HepG2 (cell line): ENCODE measurements around the gene ENTREP3. TPM values are rescaled to one million over a fixed set of nuclear protein-coding genes. Genes with fewer than 3 reads are reported as not detected.
"Not testable (repeated sequence)": the region's sequence is repeated elsewhere in the genome, so short reads cannot be mapped to it uniquely, and the experiment has no call there.

Source experiments
- ATAC-seq: fragments of 200-7000 bp; cut with Tn5 transposase; 3 replicates; pipeline ENCODE4 v1.9.1; 2020; ENCODE audit warnings: mild to moderate bottlenecking, moderate library complexity
- BruUV-seq: library from RNA; stranded (reverse); fragments of 400-500 nt; replicated peaks from 2 replicates; lab custom pipeline; 2021; lab: Mats Ljungman, UMichigan
- CTCF ChIA-PET: fragments of 300-600 bp; formaldehyde crosslinking; extraction: SDS; loops from one replicate; lab custom pipeline; 2021; ENCODE audit warnings: low total read pairs, inconsistent platforms, low intra/inter-chr PET ratio; lab: Yijun Ruan, JAX
- POLR2A ChIA-PET: fragments of 350-600 bp; sonication (Branson Sonifier 250); formaldehyde crosslinking; loops from one replicate; lab custom pipeline; 2020; ENCODE audit warnings: antibody characterized with exemption, inconsistent platforms; lab: Yijun Ruan, JAX
- DNase-seq: peaks from one replicate; pipeline ENCODE4 v3.0.0-alpha.2; 2015; ENCODE audit warnings: low spot score
- FAIRE-seq: peaks from 3 replicates; lab custom pipeline; 2011; peaks lifted over from hg19 to GRCh38; lab: Jason Lieb, UNC
- H2AFZ ChIP-seq: one replicate; pipeline ENCODE4 v1.6.1; 2011; ENCODE audit warnings: low read length, inconsistent platforms
- H3K27ac ChIP-seq: fragments of 300-600 bp; 3 replicates; pipeline ENCODE4 v1.8.0; 2011; ENCODE audit warnings: mixed run types, mild to moderate bottlenecking, mixed read lengths, low read length, inconsistent platforms; ENCODE audit not compliant: insufficient read depth; ENCODE audit errors: extremely low read length
- H3K27me3 ChIP-seq, 2 experiments: fragments of 200-600 bp in 1 of 2; 2 replicates in 1 of 2; 3 replicates in 1 of 2; pipeline versions ENCODE4 v1.6.0 to v1.8.0; 2011; ENCODE audit warnings: low read length in 2 of 2, mild to moderate bottlenecking in 2 of 2, moderate library complexity in 2 of 2, inconsistent platforms in 1 of 2; ENCODE audit not compliant: insufficient read depth in 2 of 2, control insufficient read depth in 1 of 2
- H3K36me3 ChIP-seq, 2 experiments: fragments of 200-600 bp in 1 of 2; replicated peaks in 1 of 2; 2 replicates in 1 of 2; 3 replicates in 1 of 2; pipeline versions ENCODE4 v1.5.1 to v1.8.0; 2011; ENCODE audit warnings: low read length in 2 of 2, inconsistent platforms in 1 of 2; ENCODE audit not compliant: insufficient read depth in 2 of 2, control insufficient read depth in 1 of 2
- H3K4me1 ChIP-seq: 2 replicates; pipeline ENCODE4 v1.5.1; 2012; ENCODE audit warnings: low read length, inconsistent platforms; ENCODE audit not compliant: insufficient read depth
- H3K4me2 ChIP-seq: 2 replicates; pipeline ENCODE4 v1.6.0; 2011; ENCODE audit warnings: low read depth, low read length, inconsistent platforms
- H3K4me3 ChIP-seq, 3 experiments: fragments of 200-600 bp in 1 of 3; sonication (generic), shearing (Covaris generic) in 1 of 3; replicated peaks in 1 of 3; 2 replicates each; pipeline ENCODE4 v1.5.1; 2011 to 2016; ENCODE audit warnings: low read length in 3 of 3, inconsistent platforms in 2 of 3, low read depth in 2 of 3, mild to moderate bottlenecking in 2 of 3, control low read depth in 1 of 3, mixed read lengths in 1 of 3; ENCODE audit not compliant: insufficient read depth in 1 of 3
- H3K79me2 ChIP-seq: one replicate; pipeline ENCODE4 v1.6.1; 2011; ENCODE audit warnings: low read length, inconsistent platforms; ENCODE audit not compliant: insufficient read depth
- H3K9ac ChIP-seq: 2 replicates; pipeline ENCODE4 v1.6.0; 2011; ENCODE audit warnings: mild to moderate bottlenecking, low read depth, low read length, inconsistent platforms; ENCODE audit not compliant: insufficient read depth
- H3K9me3 ChIP-seq: 2 replicates; pipeline ENCODE4 v1.5.1; 2012; ENCODE audit warnings: mild to moderate bottlenecking, low read length
- H4K20me1 ChIP-seq: 2 replicates; pipeline ENCODE4 v1.6.0; 2011; ENCODE audit warnings: inconsistent platforms, mild to moderate bottlenecking, low read length, moderate library complexity; ENCODE audit not compliant: insufficient read depth
- FOXK1 ChIP-seq: sonication (generic); formaldehyde crosslinking; IDR thresholded peaks from 2 replicates; pipeline ENCODE4 v1.4.0; 2020; ENCODE audit warnings: low read depth, missing genetic modification reagents, borderline replicate concordance
- GPBP1L1 ChIP-seq: sonication (generic); formaldehyde crosslinking; IDR thresholded peaks from 2 replicates; pipeline ENCODE4 v1.5.0; 2020; ENCODE audit warnings: mild to moderate bottlenecking, missing genetic modification reagents
- ZNF382 ChIP-seq: sonication (generic); formaldehyde crosslinking; IDR thresholded peaks from 2 replicates; pipeline ENCODE4 v1.5.0; 2020; ENCODE audit warnings: missing genetic modification reagents, mild to moderate bottlenecking, borderline replicate concordance
- ZNF451 ChIP-seq: sonication (generic); formaldehyde crosslinking; IDR thresholded peaks from 2 replicates; pipeline ENCODE4 v1.5.0; 2020; ENCODE audit warnings: mild to moderate bottlenecking, missing genetic modification reagents
- WGBS: methylation state at CpG from one replicate; pipeline ENCODE4 v1.1.6; 2017; ENCODE audit warnings: low lambda C conversion rate; 5-methylcytosine and 5-hydroxymethylcytosine counted together
- in situ Hi-C: cut with HindIII; loops from 2 replicates; pipeline ENCODE4 v1.10.0; 2017; ENCODE audit warnings: low pct_unique_long_range_greater_than_20kb; ENCODE audit not compliant: extremely low pct_ligation_motif_present
- intact Hi-C: fragments of 100-400 bp; cut with micrococcal nuclease; formaldehyde crosslinking; loops from one replicate; pipeline ENCODE4 v1.10.0; 2022; ENCODE audit not compliant: unreplicated experiment
- polyA plus RNA-seq, 8 experiments: library from polyadenylated mRNA; depleted of rRNA in 3 of 8; stranded (reverse) in 7 of 8; unstranded in 1 of 8; fragments of >200 nt; fragmentation: Illumina TruSeq in 4 of 8; extraction: Trizol in 4 of 8; gene quantifications; 2 replicates each; pipeline versions ENCODE4 v1.2.1 to v1.2.3, GENCODE V29; 2011 to 2016; ENCODE audit warnings: low read depth in 4 of 8, missing spikeins in 1 of 8, mixed read lengths in 1 of 8; ENCODE audit not compliant: insufficient read depth in 1 of 8
- total RNA-seq, 5 experiments: library from RNA; depleted of rRNA; stranded (reverse); fragments of >200 nt; fragmentation: Illumina TruSeq; extraction: Trizol; gene quantifications; 2 replicates each; pipeline ENCODE4 v1.2.3, GENCODE V29; 2016; ENCODE audit warnings: low read depth in 1 of 5
- TF ChIP-seq, protein P1 (sequence below): sonication (generic); formaldehyde crosslinking; IDR thresholded peaks from 2 replicates; pipeline ENCODE4 v1.4.0; 2020; ENCODE audit warnings: missing genetic modification reagents

ENTREP3 gene
- total and polyA plus RNA-seq, 2 of the 13 experiments (the other 11 are each of a cell fraction or from before 2014, with no cell fraction given) = 4.1 to 9.9 TPM

- no peaks in the 10 kb centered on the region for H4K20me1 ChIP-seq
- no peak overlapping the region for H3K9ac ChIP-seq
- ChIA-PET POLR2A (no interaction called here), CTCF (no interaction called here)
- DNase-seq = no peak
- H3K36me3 ChIP-seq = no peaks in the 10 kb centered on the region
- 79% methylated on average over 7 of the region's 7 CpGs for WGBS
- no peaks in the 10 kb centered on the region for H3K27me3 ChIP-seq
- H3K4me3 ChIP-seq = no peak overlapping the region
- intact Hi-C loops = no loop called here
- no peak for ATAC-seq
- no peak overlapping the region for H3K4me2 ChIP-seq
- no peaks in the 10 kb centered on the region for H3K9me3 ChIP-seq
- TF ChIP-seq GPBP1L1 (CRISPR knock-in tag) (no peak), ZNF451 (CRISPR knock-in tag) (no peak), ZNF382 (CRISPR knock-in tag) (no peak), FOXK1 (CRISPR knock-in tag) (no peak)
- TF ChIP-seq, protein P1, sequence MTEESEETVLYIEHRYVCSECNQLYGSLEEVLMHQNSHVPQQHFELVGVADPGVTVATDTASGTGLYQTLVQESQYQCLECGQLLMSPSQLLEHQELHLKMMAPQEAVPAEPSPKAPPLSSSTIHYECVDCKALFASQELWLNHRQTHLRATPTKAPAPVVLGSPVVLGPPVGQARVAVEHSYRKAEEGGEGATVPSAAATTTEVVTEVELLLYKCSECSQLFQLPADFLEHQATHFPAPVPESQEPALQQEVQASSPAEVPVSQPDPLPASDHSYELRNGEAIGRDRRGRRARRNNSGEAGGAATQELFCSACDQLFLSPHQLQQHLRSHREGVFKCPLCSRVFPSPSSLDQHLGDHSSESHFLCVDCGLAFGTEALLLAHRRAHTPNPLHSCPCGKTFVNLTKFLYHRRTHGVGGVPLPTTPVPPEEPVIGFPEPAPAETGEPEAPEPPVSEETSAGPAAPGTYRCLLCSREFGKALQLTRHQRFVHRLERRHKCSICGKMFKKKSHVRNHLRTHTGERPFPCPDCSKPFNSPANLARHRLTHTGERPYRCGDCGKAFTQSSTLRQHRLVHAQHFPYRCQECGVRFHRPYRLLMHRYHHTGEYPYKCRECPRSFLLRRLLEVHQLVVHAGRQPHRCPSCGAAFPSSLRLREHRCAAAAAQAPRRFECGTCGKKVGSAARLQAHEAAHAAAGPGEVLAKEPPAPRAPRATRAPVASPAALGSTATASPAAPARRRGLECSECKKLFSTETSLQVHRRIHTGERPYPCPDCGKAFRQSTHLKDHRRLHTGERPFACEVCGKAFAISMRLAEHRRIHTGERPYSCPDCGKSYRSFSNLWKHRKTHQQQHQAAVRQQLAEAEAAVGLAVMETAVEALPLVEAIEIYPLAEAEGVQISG (CRISPR knock-in tag) = no peak
- H3K27ac ChIP-seq = no peak overlapping the region
- in situ Hi-C loops = no loop called here
- peaks cover 29% of the 10 kb centered on the region for H3K4me1 ChIP-seq
- FAIRE-seq = no peak
- no TSS peak for BruUV-seq
- no peaks in the 10 kb centered on the region for H3K79me2 ChIP-seq
- no peak overlapping the region for H2AFZ ChIP-seq
These were observed 32.2 kb downstream of the ENTREP3 start for GRCh38 chr1:155223047-155223446.

DNA sequence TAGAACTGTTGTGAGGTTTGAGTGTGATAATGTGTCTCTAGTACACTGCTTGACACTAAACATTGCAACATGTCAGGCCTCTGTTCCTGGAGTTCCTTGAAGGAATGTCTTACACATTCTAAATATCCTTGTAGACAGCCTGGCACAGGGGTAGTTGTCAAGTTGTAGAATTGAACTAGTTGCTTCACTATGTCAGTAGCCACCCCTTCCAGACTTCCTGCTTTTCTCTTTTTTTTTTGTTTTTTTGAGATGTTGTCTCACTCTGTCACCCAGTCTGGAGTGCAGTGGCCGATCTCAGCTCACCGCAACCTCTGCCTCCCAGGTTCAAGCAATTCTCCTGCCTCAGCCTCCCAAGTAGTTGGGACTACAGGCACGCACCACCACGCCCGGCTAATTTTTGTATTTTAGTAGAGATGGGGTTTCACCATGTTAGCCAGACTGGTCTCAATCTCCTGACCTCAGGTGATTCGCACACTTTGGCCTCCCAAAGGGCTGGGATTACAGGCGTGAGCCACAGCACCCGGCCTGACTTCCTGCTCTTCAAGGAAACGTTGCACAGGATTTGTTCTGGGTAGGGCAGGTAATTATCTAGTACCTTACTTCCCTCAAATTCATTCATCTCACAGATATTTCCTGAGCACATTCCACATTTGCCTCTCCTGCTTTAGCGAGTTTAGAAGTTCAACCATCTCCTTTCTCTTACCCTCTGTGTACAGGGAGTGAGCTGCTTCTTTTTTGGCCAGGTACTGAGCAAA, 34.9 kb downstream of the ENTREP3 start:
- DNase-seq, POLR2A ChIA-PET, H3K36me3 ChIP-seq, intact Hi-C loops, BruUV-seq, H3K9me3 ChIP-seq, H3K4me3 ChIP-seq, H3K79me2 ChIP-seq, H3K9ac ChIP-seq, H3K27ac ChIP-seq, H3K4me2 ChIP-seq, FAIRE-seq, CTCF ChIA-PET, in situ Hi-C loops, ATAC-seq, H3K4me1 ChIP-seq, H3K27me3 ChIP-seq, H2AFZ ChIP-seq, H4K20me1 ChIP-seq: not testable (repeated sequence)
- WGBS = 90% methylated on average over 10 of the region's 10 CpGs
